Epidermal melanocyte (primary cell): ENCODE data around the gene FMO2.

ENCODE experiments used
- DNase-seq: peaks from one replicate; pipeline ENCODE4 v3.0.0; 2011; ENCODE audit warnings: low spot score; ENCODE audit not compliant: insufficient read length

The FMO2 gene

GRCh38 chr1:171256940-171257606 is 72.0 kb downstream of the FMO2 start:
- no peak for DNase-seq

DNA sequence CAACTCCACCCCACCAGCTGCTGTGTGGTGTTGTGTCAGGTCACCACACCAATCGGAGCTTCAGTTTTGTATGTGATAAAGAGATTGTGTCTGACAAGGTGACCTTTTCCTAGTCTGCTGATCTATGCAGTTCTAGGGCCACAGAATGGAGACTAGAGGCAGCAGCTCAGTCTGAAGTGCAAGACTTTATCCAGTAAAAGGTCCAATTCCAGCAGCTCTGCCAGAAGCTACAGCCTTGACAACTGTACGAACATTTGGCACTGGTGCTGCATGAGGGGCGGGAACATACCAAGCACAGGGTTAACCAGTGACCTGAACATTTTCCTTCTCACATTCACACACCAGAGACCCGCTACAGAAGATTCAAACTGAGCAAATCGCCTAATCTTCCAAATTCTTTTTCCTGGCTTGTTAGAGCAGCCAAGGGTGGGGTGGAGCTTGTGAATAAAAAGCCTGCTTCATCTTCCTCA is 72.5 kb downstream of the FMO2 start:
- DNase-seq: no peak

DNA sequence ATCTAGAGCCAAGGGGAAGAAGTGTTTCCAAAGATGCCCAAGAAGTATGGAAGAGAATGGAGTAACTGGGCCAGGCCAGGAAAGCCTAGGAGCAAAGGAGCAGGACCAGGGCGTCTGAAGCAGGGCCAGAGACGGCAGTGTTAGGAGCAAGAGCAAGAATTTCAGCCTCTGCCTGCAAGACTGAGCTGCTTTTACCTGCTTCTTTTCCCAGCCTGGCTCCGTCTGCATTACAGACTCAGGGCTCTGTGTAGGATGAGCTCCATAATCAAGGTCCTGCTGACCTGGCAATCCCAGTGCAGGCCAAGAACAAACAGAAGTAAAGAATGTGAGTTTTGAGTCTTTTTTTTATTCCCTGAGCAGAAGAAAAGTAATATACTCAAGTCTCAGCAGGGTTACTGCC is 73.3 kb downstream of the FMO2 start:
- no peak for DNase-seq

GRCh38 chr1:171258943-171259342 is 73.8 kb downstream of the FMO2 start:
- no peak for DNase-seq
